HFF-Myc (cell line): ENCODE measurements around the gene MRO.
"Not testable (repeated sequence)": the region's sequence is repeated elsewhere in the genome, so short reads cannot be mapped to it uniquely, and the experiment has no call there.

Experiments used
- DNase-seq: peaks from one replicate; pipeline ENCODE4 v3.0.0-alpha.2; 2011; ENCODE audit warnings: low read depth; ENCODE audit errors: extremely low read depth
- H3K4me3 ChIP-seq: replicated peaks from 2 replicates; pipeline ENCODE4 v1.5.1; 2011; ENCODE audit warnings: low read depth, mild to moderate bottlenecking, control low read depth, low read length
- CTCF ChIP-seq: IDR thresholded peaks from 2 replicates; pipeline ENCODE4 v1.5.1; 2012; ENCODE audit warnings: mild to moderate bottlenecking, low read depth, low read length, control low read depth; ENCODE audit errors: missing control alignments

Gene MRO

GRCh38 chr18:50790948-50791347 is 28.9 kb downstream of the MRO start:
- DNase-seq: no peak
- H3K4me3 ChIP-seq: no peak overlapping the region
- no peak for TF ChIP-seq CTCF

GRCh38 chr18:50790241-50790640 is 29.6 kb downstream of the MRO start:
- DNase-seq: no peak
- no peak for TF ChIP-seq CTCF
- H3K4me3 ChIP-seq: no peak overlapping the region

GRCh38 chr18:50788284-50788683 is 31.5 kb downstream of the MRO start:
- DNase-seq: no peak
- H3K4me3 ChIP-seq: no peak overlapping the region
- TF ChIP-seq CTCF: no peak

GRCh38 chr18:50786864-50787263 is 33.0 kb downstream of the MRO start:
- no peak for DNase-seq
- H3K4me3 ChIP-seq: no peak overlapping the region
- no peak for TF ChIP-seq CTCF

- no peak for DNase-seq
- no peak for TF ChIP-seq CTCF
- no peak overlapping the region for H3K4me3 ChIP-seq
Measured at GRCh38 chr18:50783553-50783952, 36.3 kb downstream of the MRO start.

- not testable (repeated sequence) for H3K4me3 ChIP-seq, DNase-seq
Measured at GRCh38 chr18:50779021-50779420, 40.8 kb downstream of the MRO start.

- DNase-seq: no peak
- no peak for TF ChIP-seq CTCF
- no peak overlapping the region for H3K4me3 ChIP-seq
Measured at GRCh38 chr18:50776383-50776782, 43.4 kb downstream of the MRO start.
